NCI-H226 (cell line): Measurements from ENCODE around the gene LRRC51.
A peak's percentile ranks its signal among the peaks of the same experiment; 100 is the strongest.

ENCODE experiments used
- DNase-seq: peaks from one replicate; pipeline ENCODE4 v3.0.0-alpha.2; 2015

Gene LRRC51

GRCh38 chr11:72070491-72070890 is 10.2 kb upstream of the LRRC51 start:
- DNase-seq, result no peak

- peak; percentile 78 for DNase-seq
Measured at GRCh38 chr11:72072348-72072747, 8.3 kb upstream of the LRRC51 start.

GRCh38 chr11:72075109-72075508 is 5.5 kb upstream of the LRRC51 start:
- DNase-seq, result no peak

GRCh38 chr11:72075756-72076155 is 4.9 kb upstream of the LRRC51 start:
- DNase-seq, result no peak

- DNase-seq, result no peak
Measured at GRCh38 chr11:72078477-72078876, 2.2 kb upstream of the LRRC51 start.

GRCh38 chr11:72079819-72080325 is 778 bp upstream of the LRRC51 start:
- DNase-seq, result no peak

- no peak for DNase-seq
Measured at GRCh38 chr11:72081184-72081644, 564 bp downstream of the LRRC51 start.

GRCh38 chr11:72081821-72082453 is 1.3 kb downstream of the LRRC51 start:
- no peak for DNase-seq

- no peak for DNase-seq
Measured at GRCh38 chr11:72083414-72083813, 2.8 kb downstream of the LRRC51 start.

GRCh38 chr11:72084076-72084475 is 3.4 kb downstream of the LRRC51 start:
- no peak for DNase-seq

- no peak for DNase-seq
Measured at GRCh38 chr11:72084965-72085364, 4.3 kb downstream of the LRRC51 start.

GRCh38 chr11:72085621-72086351 is 5.1 kb downstream of the LRRC51 start:
- no peak for DNase-seq

GRCh38 chr11:72088076-72088808 is 7.6 kb downstream of the LRRC51 start:
- DNase-seq, result no peak

- peak; percentile 15 for DNase-seq
Measured at GRCh38 chr11:72091292-72091691, 10.6 kb downstream of the LRRC51 start.

- no peak for DNase-seq
Measured at GRCh38 chr11:72098741-72099140, 18.1 kb downstream of the LRRC51 start.

- DNase-seq, result no peak
Measured at GRCh38 chr11:72100009-72100408, 19.4 kb downstream of the LRRC51 start.

- DNase-seq, result no peak
Measured at GRCh38 chr11:72100462-72100861, 19.8 kb downstream of the LRRC51 start.

- no peak for DNase-seq
Measured at GRCh38 chr11:72102162-72102561, 21.5 kb downstream of the LRRC51 start.

- no peak for DNase-seq
Measured at GRCh38 chr11:72102631-72102945, 21.9 kb downstream of the LRRC51 start.

GRCh38 chr11:72102946-72103753 is 22.5 kb downstream of the LRRC51 start, which contains the start of gene LAMTOR1:
TSS of gene LAMTOR1 (minus strand) at chr11:72103297. CDS start at chr11:72103224, 73 bp downstream.
- DNase-seq, result peak; percentile 97

GRCh38 chr11:72103754-72104167 is 23.1 kb downstream of the LRRC51 start:
- no peak for DNase-seq

- DNase-seq, result no peak
Measured at GRCh38 chr11:72105888-72106287, 25.2 kb downstream of the LRRC51 start, which contains the start of gene TOMT. TSS of gene TOMT (plus strand) at chr11:72105924. CDS start at chr11:72105952, 28 bp downstream.
